Cardiac muscle cell (in vitro differentiated cells and primary cell): ENCODE measurements around the gene B3GAT1. TPM values are rescaled to one million over a fixed set of nuclear protein-coding genes. Genes with fewer than 3 reads are reported as not detected.
A peak's percentile ranks its signal among the peaks of the same experiment; 100 is the strongest.
"Not testable (repeated sequence)": the region's sequence is repeated elsewhere in the genome, so short reads cannot be mapped to it uniquely, and the experiment has no call there.

Source experiments
- DNase-seq, 2 donors: peaks; one replicate each; pipeline versions ENCODE4 v3.0.0 to v3.0.0-alpha.2; 2010 to 2017; ENCODE audit warnings: low read depth in 1 of 2, low spot score in 1 of 2
- H3K27ac ChIP-seq: fragments of 200-600 bp; sonication (generic); 2 replicates; pipeline ENCODE4 v1.5.1; 2016
- H3K27me3 ChIP-seq: fragments of 200-600 bp; sonication (generic); 2 replicates; pipeline ENCODE4 v1.6.0; 2016; ENCODE audit warnings: control low read depth
- H3K36me3 ChIP-seq: fragments of 200-600 bp; sonication (generic); 2 replicates; pipeline ENCODE4 v1.5.1; 2016; ENCODE audit warnings: control low read depth
- H3K4me1 ChIP-seq: fragments of 200-600 bp; sonication (generic); 2 replicates; pipeline ENCODE4 v1.8.1; 2017; ENCODE audit warnings: low read depth, mild to moderate bottlenecking, mixed run types
- H3K4me3 ChIP-seq: fragments of 200-600 bp; sonication (generic); 2 replicates; pipeline ENCODE4 v1.5.1; 2016; ENCODE audit warnings: mild to moderate bottlenecking
- H3K9me3 ChIP-seq: fragments of 200-600 bp; sonication (generic); 2 replicates; pipeline ENCODE4 v1.5.1; 2017; ENCODE audit warnings: low read depth, mild to moderate bottlenecking, control low read depth
- polyA plus RNA-seq: library from polyadenylated mRNA; unstranded; fragments of >200 nt; fragmentation: Nextera tagmentation; extraction: Ambion mirVana; gene quantifications from 2 replicates; pipeline ENCODE4 v1.2.1, GENCODE V29; 2016
- total RNA-seq: library from RNA; depleted of rRNA; stranded (reverse); fragments of >200 nt; gene quantifications from 2 replicates; pipeline ENCODE4 v1.2.3, GENCODE V29; 2016
- TF ChIP-seq, protein P1 (sequence below): IDR thresholded peaks from 2 replicates; pipeline ENCODE4 v1.5.1; 2012; ENCODE audit warnings: low read depth, mild to moderate bottlenecking, low read length

Gene B3GAT1, protein sequence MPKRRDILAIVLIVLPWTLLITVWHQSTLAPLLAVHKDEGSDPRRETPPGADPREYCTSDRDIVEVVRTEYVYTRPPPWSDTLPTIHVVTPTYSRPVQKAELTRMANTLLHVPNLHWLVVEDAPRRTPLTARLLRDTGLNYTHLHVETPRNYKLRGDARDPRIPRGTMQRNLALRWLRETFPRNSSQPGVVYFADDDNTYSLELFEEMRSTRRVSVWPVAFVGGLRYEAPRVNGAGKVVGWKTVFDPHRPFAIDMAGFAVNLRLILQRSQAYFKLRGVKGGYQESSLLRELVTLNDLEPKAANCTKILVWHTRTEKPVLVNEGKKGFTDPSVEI
- total RNA-seq (0.85 and 1.5 TPM in 2 replicates), polyA plus RNA-seq (not detected in 2 replicates)

DNA sequence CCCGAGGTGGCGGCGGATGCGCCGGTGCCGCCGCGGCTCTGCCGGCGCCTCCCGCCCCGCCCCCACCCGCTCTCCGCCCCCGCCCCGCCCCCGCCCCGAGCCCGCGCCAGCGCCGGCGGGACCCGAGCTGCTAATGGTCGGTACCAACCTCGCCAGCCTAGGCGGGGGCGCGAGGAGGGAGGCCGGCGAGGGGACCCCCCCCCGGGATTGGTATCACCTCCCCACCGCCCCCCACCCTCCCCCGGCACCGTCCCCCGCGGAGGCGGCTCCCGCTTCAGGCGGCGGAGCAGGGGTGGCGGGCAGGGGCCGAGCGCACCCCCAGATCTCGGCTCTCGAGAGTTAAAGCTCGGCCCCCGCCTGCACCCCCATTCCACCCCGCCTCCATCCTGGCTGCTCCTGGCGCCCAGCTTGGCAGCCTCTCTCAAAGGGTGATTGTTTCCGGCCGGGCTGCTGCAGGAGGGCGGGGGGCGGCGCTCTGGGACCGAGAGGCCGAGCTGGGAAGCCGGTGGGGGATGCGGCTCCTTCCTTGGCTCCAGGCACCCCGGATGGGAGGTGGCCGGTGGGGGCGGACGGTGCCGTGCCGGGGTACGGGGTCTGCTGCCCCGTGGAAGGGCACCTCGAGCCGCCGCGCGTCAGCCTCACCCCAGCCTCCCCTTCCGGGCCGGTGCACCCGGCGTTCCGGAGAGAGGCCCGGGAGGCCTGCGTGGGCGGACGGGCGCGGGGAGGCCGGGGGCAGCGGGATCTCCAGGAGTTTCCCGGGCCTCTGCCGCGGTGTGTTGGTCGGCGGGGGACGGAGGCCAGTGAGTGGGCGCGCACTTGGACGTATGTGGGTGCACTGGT, at the start of gene B3GAT1:
Gene B3GAT1, minus strand, starts transcription at position 40 of the 840 bp plus-strand sequence. CDS start 24,583 bp downstream, outside the sequence.
- DNase-seq = peak; percentile 20 to 48
- Histone ChIP-seq H3K9me3 (no peaks in the 10 kb centered on the region), H3K27ac (no peak within 1 kb of the TSS), H3K27me3 (peaks cover 83% of the 10 kb centered on the region), H3K36me3 (no peaks in the 10 kb centered on the region), H3K4me1 (no peaks in the 10 kb centered on the region), H3K4me3 (peak within 1 kb of the TSS; percentile 60)
- TF ChIP-seq, protein P1, sequence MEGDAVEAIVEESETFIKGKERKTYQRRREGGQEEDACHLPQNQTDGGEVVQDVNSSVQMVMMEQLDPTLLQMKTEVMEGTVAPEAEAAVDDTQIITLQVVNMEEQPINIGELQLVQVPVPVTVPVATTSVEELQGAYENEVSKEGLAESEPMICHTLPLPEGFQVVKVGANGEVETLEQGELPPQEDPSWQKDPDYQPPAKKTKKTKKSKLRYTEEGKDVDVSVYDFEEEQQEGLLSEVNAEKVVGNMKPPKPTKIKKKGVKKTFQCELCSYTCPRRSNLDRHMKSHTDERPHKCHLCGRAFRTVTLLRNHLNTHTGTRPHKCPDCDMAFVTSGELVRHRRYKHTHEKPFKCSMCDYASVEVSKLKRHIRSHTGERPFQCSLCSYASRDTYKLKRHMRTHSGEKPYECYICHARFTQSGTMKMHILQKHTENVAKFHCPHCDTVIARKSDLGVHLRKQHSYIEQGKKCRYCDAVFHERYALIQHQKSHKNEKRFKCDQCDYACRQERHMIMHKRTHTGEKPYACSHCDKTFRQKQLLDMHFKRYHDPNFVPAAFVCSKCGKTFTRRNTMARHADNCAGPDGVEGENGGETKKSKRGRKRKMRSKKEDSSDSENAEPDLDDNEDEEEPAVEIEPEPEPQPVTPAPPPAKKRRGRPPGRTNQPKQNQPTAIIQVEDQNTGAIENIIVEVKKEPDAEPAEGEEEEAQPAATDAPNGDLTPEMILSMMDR = no peak

DNA sequence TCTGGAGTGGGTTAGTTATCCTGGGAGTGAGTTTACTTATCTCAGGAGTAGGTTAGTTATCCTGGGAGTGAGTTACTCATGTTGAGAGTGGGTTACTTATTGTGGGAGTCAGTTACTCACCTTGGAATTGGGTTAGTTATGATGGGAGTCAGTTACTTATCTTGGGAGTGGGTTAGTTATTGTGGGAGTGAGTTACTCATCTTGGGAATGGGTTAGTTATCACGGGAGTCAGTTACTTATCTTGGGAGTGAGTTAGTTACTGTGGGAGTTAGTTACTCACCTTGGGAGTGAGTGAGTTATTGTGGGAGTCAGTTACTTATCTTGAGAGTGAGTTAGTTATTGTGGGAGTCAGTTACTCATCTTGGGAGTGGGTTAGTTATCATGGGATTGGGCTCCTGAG, 49.6 kb upstream of the B3GAT1 start:
- Histone ChIP-seq H3K27ac (no peak overlapping the region), H3K9me3 (no peaks in the 10 kb centered on the region), H3K27me3 (peaks cover 9% of the 10 kb centered on the region), H3K36me3 (no peaks in the 10 kb centered on the region), H3K4me1 (no peaks in the 10 kb centered on the region), H3K4me3 (no peak overlapping the region)
- TF ChIP-seq, protein P1 = no peak
- DNase-seq = no peak

DNA sequence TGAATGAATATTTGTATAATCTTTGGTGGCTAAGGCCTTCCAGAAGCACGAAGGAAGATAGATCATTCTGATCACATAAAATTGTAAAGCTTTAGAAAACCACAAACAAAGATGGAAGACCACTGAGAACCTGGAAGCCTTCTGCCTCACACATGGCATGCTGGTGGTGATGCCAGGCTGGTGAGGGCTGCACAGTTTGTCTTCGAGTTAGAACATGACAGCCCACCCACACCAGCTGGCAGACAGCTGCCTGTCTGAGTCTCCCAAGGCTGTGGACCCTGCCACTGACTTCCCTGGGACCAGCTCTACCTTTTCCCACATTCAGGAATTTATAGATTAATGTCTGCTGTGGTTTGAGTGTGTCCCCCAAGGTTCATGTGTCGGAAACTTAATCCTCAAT, 48.8 kb upstream of the B3GAT1 start:
- DNase-seq = no peak
- Histone ChIP-seq H3K36me3 (no peaks in the 10 kb centered on the region), H3K4me1 (no peaks in the 10 kb centered on the region), H3K9me3 (no peaks in the 10 kb centered on the region), H3K27ac (no peak overlapping the region), H3K4me3 (no peak overlapping the region), H3K27me3 (peaks cover 4% of the 10 kb centered on the region)
- TF ChIP-seq, protein P1 = no peak

DNA sequence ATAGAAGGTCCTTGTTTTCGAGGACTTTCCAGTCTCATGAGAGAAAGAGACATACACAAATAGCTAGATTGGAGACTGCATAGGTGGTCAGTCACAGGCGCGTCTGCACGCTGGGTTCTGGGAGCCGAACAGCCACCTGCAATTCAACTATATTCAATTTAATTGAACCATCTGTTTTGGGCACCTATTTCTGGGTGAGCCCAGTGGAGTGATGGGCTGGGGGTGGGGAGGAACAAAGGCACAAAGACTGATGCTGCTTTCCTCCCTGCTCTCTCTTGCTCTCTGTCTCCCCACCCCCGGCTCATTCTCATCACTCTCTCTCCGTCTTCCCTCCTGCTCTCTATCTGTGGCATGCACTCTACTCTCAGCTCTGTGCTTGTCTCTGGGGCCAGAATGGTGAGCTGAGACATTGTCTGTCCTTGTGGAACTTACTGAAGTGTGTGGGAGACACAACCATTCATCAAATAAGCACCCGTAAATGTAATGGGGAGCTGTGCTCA, 48.1 kb upstream of the B3GAT1 start:
- Histone ChIP-seq H3K4me3 (no peak overlapping the region), H3K36me3 (no peaks in the 10 kb centered on the region), H3K4me1 (no peaks in the 10 kb centered on the region), H3K27me3 (peaks cover 4% of the 10 kb centered on the region), H3K27ac (no peak overlapping the region), H3K9me3 (no peaks in the 10 kb centered on the region)
- TF ChIP-seq, protein P1 = no peak
- no peak for DNase-seq

DNA sequence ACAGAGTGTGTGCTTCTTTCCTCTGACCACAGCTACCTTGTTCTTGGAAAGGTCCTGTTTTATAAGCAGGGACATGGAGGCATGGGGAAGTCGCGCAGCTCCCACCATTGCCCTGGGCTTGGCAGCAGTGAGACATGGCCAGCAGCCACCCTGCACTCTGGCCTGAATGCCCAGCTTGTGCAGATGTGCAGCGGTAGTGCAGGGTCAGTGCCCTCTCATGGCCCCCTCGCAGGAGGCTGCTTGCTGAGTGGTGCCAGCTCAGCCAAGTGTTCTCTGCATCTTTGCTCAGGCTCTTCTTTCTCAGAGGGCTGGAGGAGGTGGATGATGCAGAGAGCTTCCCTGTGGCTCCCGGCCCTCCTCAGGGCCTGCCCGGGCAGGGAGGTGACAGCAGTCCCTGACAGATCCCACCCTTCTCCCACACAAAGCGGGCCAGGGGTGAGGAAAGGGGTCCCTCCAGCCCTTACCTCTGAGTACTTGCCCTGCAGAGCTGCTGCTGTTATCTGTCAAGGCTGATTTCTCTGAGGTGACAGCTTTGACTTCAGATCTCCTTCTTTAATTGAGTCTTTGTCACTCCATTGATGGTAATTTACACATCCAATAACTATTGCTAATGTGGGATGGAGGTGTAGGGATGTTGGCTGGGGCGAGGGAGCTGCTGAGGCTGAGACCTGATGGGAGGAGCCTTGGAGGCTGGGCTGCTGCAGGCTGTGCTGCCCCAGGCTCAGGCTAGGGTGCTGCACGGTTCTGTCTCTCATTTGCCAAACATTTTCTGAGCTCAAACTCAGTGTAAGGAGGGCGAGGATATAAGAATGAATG, 47.4 kb upstream of the B3GAT1 start:
- Histone ChIP-seq H3K9me3 (no peaks in the 10 kb centered on the region), H3K27me3 (peaks cover 4% of the 10 kb centered on the region), H3K4me1 (no peaks in the 10 kb centered on the region), H3K27ac (no peak overlapping the region), H3K4me3 (no peak overlapping the region), H3K36me3 (no peaks in the 10 kb centered on the region)
- DNase-seq = no peak
- TF ChIP-seq, protein P1 = no peak

DNA sequence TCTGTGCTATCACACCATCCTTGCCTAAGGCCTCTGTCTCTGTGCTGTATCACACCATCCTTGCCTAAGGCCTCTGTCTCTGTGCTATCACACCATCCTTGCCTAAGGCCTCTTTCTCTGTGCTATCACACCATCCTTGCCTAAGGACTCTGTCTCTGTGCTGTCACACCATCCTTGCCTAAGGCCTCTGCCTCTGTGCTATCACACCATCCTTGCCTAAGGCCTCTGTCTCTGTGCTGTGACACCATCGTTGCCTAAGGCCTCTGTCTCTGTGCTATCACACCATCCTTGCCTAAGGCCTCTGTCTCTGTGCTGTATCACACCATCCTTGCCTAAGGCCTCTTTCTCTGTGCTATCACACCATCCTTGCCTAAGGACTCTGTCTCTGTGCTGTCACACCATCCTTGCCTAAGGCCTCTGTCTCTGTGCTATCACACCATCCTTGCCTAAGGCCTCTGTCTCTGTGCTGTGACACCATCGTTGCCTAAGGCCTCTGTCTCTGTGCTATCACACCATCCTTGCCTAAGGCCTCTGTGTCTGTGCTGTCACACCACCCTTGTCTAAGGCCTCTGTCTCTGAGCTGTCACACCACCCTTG, 45.5 kb upstream of the B3GAT1 start:
- H3K4me3 ChIP-seq, H3K36me3 ChIP-seq, H3K27ac ChIP-seq, H3K4me1 ChIP-seq, DNase-seq, H3K27me3 ChIP-seq, H3K9me3 ChIP-seq: not testable (repeated sequence)
